HEK293 (cell line): ENCODE data around the gene GMPR.

ENCODE experiments used
- CTCF ChIA-PET: fragments of 350-600 bp; formaldehyde crosslinking; extraction: SDS; loops from one replicate; lab custom pipeline; 2021; ENCODE audit warnings: antibody characterized with exemption; lab: Yijun Ruan, JAX
- POLR2A ChIA-PET: fragments of 300-600 bp; formaldehyde crosslinking; extraction: SDS; loops from one replicate; lab custom pipeline; 2020; ENCODE audit warnings: antibody characterized with exemption, inconsistent platforms; lab: Yijun Ruan, JAX
- H3K27ac ChIP-seq: fragments of 200-500 bp; sonication (Bioruptor generic); 2 replicates; pipeline ENCODE4 v1.5.1; 2014; ENCODE audit warnings: low read depth, low read length, control low read depth, inconsistent platforms; ENCODE audit errors: extremely low read depth
- H3K36me3 ChIP-seq, 2 experiments: fragments of 200-500 bp in 1 of 2; sonication (Bioruptor generic) in 1 of 2; 1 replicate in 1 of 2; 2 replicates in 1 of 2; pipeline ENCODE4 v1.5.1; 2014 to 2017; ENCODE audit warnings: inconsistent platforms in 2 of 2, low read length in 2 of 2; ENCODE audit not compliant: control insufficient read depth in 2 of 2, insufficient read depth in 1 of 2
- H3K4me1 ChIP-seq: fragments of 200-500 bp; sonication (Bioruptor generic); 2 replicates; pipeline ENCODE4 v1.5.1; 2014; ENCODE audit warnings: mild to moderate bottlenecking, low read length, inconsistent platforms; ENCODE audit not compliant: control insufficient read depth, insufficient read depth
- H3K4me3 ChIP-seq: 2 replicates; pipeline ENCODE4 v1.5.1; 2011; ENCODE audit warnings: low read depth, mild to moderate bottlenecking, control low read depth, low read length, moderate library complexity
- H3K9me3 ChIP-seq: fragments of 200-500 bp; sonication (Bioruptor generic); 2 replicates; pipeline ENCODE4 v1.5.1; 2014; ENCODE audit warnings: low read depth, low read length, inconsistent platforms; ENCODE audit not compliant: control insufficient read depth, insufficient read depth
- KLF8 ChIP-seq: fragments of 450-650 bp; formaldehyde crosslinking; IDR thresholded peaks from 2 replicates; pipeline ENCODE4 v1.5.1; 2016; ENCODE audit warnings: missing biosample characterization, missing genetic modification characterization
- OVOL3 ChIP-seq: fragments of 450-650 bp; formaldehyde crosslinking; IDR thresholded peaks from 2 replicates; pipeline ENCODE4 v1.5.1; 2016; ENCODE audit warnings: missing biosample characterization, missing genetic modification characterization
- ZNF16 ChIP-seq: fragments of 450-650 bp; formaldehyde crosslinking; IDR thresholded peaks from 2 replicates; pipeline ENCODE4 v1.5.1; 2016; ENCODE audit warnings: low read depth, missing biosample characterization, missing genetic modification characterization
- ZNF274 ChIP-seq, 2 experiments: fragments of 200-500 bp in 1 of 2; fragments of 450-650 bp in 1 of 2; sonication (Bioruptor generic) in 1 of 2; formaldehyde crosslinking in 1 of 2; IDR thresholded peaks; 2 replicates each; pipeline versions ENCODE4 v1.5.1 to v1.6.1; 2014 to 2016; ENCODE audit warnings: borderline replicate concordance in 1 of 2, inconsistent platforms in 1 of 2, low read length in 1 of 2, missing biosample characterization in 1 of 2, missing genetic modification characterization in 1 of 2
- ZNF350 ChIP-seq: fragments of 450-650 bp; formaldehyde crosslinking; IDR thresholded peaks from 2 replicates; pipeline ENCODE4 v1.5.0; 2017; ENCODE audit warnings: missing biosample characterization, mild to moderate bottlenecking, missing genetic modification characterization
- ZNF501 ChIP-seq: fragments of 450-650 bp; formaldehyde crosslinking; IDR thresholded peaks from 2 replicates; pipeline ENCODE4 v1.5.1; 2016; ENCODE audit warnings: missing biosample characterization, missing genetic modification characterization
- ZNF548 ChIP-seq: fragments of 450-650 bp; formaldehyde crosslinking; IDR thresholded peaks from 2 replicates; pipeline ENCODE4 v1.5.1; 2016; ENCODE audit warnings: missing biosample characterization, missing genetic modification characterization
- ZNF560 ChIP-seq: fragments of 450-650 bp; formaldehyde crosslinking; IDR thresholded peaks from 2 replicates; pipeline ENCODE4 v1.5.1; 2017; ENCODE audit warnings: missing biosample characterization, missing genetic modification characterization, borderline replicate concordance
- ZNF768 ChIP-seq: fragments of 450-650 bp; formaldehyde crosslinking; IDR thresholded peaks from 2 replicates; pipeline ENCODE4 v1.5.1; 2018; ENCODE audit warnings: missing biosample characterization, mild to moderate bottlenecking, missing genetic modification characterization
- ZNF777 ChIP-seq: fragments of 450-650 bp; formaldehyde crosslinking; IDR thresholded peaks from 2 replicates; pipeline ENCODE4 v1.5.1; 2017; ENCODE audit warnings: missing biosample characterization, missing genetic modification characterization, borderline replicate concordance
- ZNF785 ChIP-seq: fragments of 450-650 bp; formaldehyde crosslinking; IDR thresholded peaks from 2 replicates; pipeline ENCODE4 v1.5.1; 2016; ENCODE audit warnings: missing biosample characterization, missing genetic modification characterization
- ZSCAN16 ChIP-seq: fragments of 450-650 bp; formaldehyde crosslinking; IDR thresholded peaks from 2 replicates; pipeline ENCODE4 v1.5.1; 2016; ENCODE audit warnings: missing biosample characterization, missing genetic modification characterization
- TF ChIP-seq, protein P1 (sequence below): fragments of 450-650 bp; formaldehyde crosslinking; IDR thresholded peaks from 2 replicates; pipeline ENCODE4 v1.5.1; 2016; ENCODE audit warnings: missing biosample characterization, missing genetic modification characterization, low read depth
- TF ChIP-seq, protein P2 (sequence below): fragments of 450-650 bp; formaldehyde crosslinking; IDR thresholded peaks from 2 replicates; pipeline ENCODE4 v1.5.1; 2016; ENCODE audit warnings: missing biosample characterization, missing genetic modification characterization
- TF ChIP-seq, protein P3 (sequence below): fragments of 450-650 bp; formaldehyde crosslinking; IDR thresholded peaks from 2 replicates; pipeline ENCODE4 v1.5.1; 2016; ENCODE audit warnings: missing biosample characterization, missing genetic modification characterization
- TF ChIP-seq, protein P4 (sequence below): fragments of 450-650 bp; formaldehyde crosslinking; IDR thresholded peaks from 2 replicates; pipeline ENCODE4 v1.5.1; 2016; ENCODE audit warnings: missing biosample characterization, missing genetic modification characterization
- TF ChIP-seq, protein P5 (sequence below): fragments of 450-650 bp; formaldehyde crosslinking; IDR thresholded peaks from 2 replicates; pipeline ENCODE4 v1.5.1; 2017; ENCODE audit warnings: missing biosample characterization, missing genetic modification characterization

Gene GMPR

DNA sequence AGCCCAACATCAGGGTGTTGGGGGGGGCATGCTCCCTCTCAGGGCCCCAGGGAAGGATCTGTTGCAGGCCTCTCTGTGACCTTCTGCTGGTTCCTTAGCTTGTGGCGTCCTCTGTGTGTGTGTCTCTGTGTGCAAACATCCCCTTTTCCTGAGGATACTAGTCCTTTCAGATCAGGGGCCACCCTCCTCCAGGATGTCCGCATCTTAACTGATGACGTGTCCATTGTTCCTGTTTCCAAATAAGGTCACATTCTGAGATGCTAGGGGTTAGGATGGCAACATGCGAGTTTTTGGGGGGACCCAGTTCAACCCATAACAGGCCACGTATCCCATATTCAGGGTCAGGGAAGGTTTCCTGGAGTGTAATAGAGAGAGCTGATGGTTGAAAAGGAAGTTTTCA lies 40.9 kb downstream of the GMPR start:
- no peak overlapping the region for H3K4me3 ChIP-seq
- CTCF ChIA-PET: interaction anchor here (1.2 to 5.1 kb wide), 2 partner anchors 37 to 72 kb away, joined by 3 to 39 read pairs; no protein-coding TSS in a partner anchor
- peaks cover 13% of the 10 kb centered on the region for H3K4me1 ChIP-seq
- POLR2A ChIA-PET: no interaction called here
- H3K36me3 ChIP-seq: peaks cover 0 to 18% of the 10 kb centered on the region in 2 experiments; a peak in 1 of 3 replicates
- H3K27ac ChIP-seq: no peak overlapping the region
- H3K9me3 ChIP-seq: no peaks in the 10 kb centered on the region
- TF ChIP-seq ZNF548 (tag by site-specific recombination) (no peak), ZNF777 (tag by site-specific recombination) (no peak), OVOL3 (tag by site-specific recombination) (no peak), KLF8 (tag by site-specific recombination) (no peak), ZNF350 (no peak), ZNF785 (tag by site-specific recombination) (no peak), ZNF274 (IDR thresholded peaks at IDR 0.05; ENCODE audit: low read length) (no peak), ZNF274 (tag by site-specific recombination; IDR thresholded peaks at IDR 0.05; ENCODE audit: borderline replicate concordance) (no peak), ZNF16 (tag by site-specific recombination) (no peak), ZNF501 (tag by site-specific recombination) (no peak), ZSCAN16 (tag by site-specific recombination) (no peak)
- TF ChIP-seq, protein P1, sequence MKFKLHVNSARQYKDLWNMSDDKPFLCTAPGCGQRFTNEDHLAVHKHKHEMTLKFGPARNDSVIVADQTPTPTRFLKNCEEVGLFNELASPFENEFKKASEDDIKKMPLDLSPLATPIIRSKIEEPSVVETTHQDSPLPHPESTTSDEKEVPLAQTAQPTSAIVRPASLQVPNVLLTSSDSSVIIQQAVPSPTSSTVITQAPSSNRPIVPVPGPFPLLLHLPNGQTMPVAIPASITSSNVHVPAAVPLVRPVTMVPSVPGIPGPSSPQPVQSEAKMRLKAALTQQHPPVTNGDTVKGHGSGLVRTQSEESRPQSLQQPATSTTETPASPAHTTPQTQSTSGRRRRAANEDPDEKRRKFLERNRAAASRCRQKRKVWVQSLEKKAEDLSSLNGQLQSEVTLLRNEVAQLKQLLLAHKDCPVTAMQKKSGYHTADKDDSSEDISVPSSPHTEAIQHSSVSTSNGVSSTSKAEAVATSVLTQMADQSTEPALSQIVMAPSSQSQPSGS (tag by site-specific recombination): no peak
- TF ChIP-seq, protein P2, sequence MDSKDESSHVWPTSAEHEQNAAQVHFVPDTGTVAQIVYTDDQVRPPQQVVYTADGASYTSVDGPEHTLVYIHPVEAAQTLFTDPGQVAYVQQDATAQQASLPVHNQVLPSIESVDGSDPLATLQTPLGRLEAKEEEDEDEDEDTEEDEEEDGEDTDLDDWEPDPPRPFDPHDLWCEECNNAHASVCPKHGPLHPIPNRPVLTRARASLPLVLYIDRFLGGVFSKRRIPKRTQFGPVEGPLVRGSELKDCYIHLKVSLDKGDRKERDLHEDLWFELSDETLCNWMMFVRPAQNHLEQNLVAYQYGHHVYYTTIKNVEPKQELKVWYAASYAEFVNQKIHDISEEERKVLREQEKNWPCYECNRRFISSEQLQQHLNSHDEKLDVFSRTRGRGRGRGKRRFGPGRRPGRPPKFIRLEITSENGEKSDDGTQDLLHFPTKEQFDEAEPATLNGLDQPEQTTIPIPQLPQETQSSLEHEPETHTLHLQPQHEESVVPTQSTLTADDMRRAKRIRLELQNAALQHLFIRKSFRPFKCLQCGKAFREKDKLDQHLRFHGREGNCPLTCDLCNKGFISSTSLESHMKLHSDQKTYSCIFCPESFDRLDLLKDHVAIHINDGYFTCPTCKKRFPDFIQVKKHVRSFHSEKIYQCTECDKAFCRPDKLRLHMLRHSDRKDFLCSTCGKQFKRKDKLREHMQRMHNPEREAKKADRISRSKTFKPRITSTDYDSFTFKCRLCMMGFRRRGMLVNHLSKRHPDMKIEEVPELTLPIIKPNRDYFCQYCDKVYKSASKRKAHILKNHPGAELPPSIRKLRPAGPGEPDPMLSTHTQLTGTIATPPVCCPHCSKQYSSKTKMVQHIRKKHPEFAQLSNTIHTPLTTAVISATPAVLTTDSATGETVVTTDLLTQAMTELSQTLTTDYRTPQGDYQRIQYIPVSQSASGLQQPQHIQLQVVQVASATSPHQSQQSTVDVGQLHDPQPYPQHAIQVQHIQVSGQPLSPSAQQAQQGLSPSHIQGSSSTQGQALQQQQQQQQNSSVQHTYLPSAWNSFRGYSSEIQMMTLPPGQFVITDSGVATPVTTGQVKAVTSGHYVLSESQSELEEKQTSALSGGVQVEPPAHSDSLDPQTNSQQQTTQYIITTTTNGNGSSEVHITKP (tag by site-specific recombination): no peak

DNA sequence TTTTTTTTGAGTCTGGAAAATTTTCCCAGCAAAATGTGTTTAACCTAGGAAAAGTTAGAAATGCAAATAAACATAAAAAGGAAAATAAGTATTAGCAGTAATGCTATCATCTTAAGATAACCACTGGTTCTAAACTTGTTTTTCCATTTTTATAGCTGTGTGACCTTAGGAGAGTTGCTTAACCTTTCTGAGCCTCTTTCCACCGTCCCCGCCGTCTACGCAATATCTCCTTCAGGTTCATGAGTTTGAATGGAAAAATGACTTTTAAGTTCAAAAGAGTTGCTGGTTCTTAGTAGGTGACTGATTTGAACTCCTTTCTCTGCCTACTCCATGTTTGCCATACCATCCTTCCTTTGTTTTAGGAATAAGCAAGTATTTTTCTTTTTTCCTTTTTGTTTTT lies 44.0 kb downstream of the GMPR start:
- TF ChIP-seq, protein P3, sequence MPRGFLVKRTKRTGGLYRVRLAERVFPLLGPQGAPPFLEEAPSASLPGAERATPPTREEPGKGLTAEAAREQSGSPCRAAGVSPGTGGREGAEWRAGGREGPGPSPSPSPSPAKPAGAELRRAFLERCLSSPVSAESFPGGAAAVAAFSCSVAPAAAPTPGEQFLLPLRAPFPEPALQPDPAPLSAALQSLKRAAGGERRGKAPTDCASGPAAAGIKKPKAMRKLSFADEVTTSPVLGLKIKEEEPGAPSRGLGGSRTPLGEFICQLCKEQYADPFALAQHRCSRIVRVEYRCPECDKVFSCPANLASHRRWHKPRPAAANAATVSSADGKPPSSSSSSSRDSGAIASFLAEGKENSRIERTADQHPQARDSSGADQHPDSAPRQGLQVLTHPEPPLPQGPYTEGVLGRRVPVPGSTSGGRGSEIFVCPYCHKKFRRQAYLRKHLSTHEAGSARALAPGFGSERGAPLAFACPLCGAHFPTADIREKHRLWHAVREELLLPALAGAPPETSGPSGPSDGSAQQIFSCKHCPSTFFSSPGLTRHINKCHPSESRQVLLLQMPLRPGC (tag by site-specific recombination): no peak
- TF ChIP-seq, protein P4, sequence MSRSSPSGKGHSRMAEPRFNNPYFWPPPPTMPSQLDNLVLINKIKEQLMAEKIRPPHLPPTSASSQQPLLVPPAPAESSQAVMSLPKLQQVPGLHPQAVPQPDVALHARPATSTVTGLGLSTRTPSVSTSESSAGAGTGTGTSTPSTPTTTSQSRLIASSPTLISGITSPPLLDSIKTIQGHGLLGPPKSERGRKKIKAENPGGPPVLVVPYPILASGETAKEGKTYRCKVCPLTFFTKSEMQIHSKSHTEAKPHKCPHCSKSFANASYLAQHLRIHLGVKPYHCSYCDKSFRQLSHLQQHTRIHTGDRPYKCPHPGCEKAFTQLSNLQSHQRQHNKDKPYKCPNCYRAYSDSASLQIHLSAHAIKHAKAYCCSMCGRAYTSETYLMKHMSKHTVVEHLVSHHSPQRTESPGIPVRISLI (tag by site-specific recombination): no peak
- TF ChIP-seq ZNF560 (tag by site-specific recombination) (no peak), ZNF768 (tag by site-specific recombination) (peak; percentile 79)
- TF ChIP-seq, protein P5, sequence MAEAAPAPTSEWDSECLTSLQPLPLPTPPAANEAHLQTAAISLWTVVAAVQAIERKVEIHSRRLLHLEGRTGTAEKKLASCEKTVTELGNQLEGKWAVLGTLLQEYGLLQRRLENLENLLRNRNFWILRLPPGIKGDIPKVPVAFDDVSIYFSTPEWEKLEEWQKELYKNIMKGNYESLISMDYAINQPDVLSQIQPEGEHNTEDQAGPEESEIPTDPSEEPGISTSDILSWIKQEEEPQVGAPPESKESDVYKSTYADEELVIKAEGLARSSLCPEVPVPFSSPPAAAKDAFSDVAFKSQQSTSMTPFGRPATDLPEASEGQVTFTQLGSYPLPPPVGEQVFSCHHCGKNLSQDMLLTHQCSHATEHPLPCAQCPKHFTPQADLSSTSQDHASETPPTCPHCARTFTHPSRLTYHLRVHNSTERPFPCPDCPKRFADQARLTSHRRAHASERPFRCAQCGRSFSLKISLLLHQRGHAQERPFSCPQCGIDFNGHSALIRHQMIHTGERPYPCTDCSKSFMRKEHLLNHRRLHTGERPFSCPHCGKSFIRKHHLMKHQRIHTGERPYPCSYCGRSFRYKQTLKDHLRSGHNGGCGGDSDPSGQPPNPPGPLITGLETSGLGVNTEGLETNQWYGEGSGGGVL (tag by site-specific recombination): no peak
- Histone ChIP-seq H3K4me1 (peaks cover 8% of the 10 kb centered on the region), H3K4me3 (no peak overlapping the region), H3K27ac (no peak overlapping the region), H3K36me3 (peaks cover 0 to 15% of the 10 kb centered on the region in 2 experiments; a peak in 1 of 3 replicates), H3K9me3 (no peaks in the 10 kb centered on the region)
- ChIA-PET CTCF (interaction anchor here (0.6 to 1.0 kb wide), 6 partner anchors 8 to 693 kb away, joined by 3 to 7 read pairs (median 4); no protein-coding TSS in a partner anchor), POLR2A (no interaction called here)
